ENCODE data around the gene CALR3. TPM values are rescaled to one million over a fixed set of nuclear protein-coding genes. Genes with fewer than 3 reads are reported as not detected.

The CALR3 gene
- total RNA-seq, 2 donors from 2014 or later = not detected

DNA sequence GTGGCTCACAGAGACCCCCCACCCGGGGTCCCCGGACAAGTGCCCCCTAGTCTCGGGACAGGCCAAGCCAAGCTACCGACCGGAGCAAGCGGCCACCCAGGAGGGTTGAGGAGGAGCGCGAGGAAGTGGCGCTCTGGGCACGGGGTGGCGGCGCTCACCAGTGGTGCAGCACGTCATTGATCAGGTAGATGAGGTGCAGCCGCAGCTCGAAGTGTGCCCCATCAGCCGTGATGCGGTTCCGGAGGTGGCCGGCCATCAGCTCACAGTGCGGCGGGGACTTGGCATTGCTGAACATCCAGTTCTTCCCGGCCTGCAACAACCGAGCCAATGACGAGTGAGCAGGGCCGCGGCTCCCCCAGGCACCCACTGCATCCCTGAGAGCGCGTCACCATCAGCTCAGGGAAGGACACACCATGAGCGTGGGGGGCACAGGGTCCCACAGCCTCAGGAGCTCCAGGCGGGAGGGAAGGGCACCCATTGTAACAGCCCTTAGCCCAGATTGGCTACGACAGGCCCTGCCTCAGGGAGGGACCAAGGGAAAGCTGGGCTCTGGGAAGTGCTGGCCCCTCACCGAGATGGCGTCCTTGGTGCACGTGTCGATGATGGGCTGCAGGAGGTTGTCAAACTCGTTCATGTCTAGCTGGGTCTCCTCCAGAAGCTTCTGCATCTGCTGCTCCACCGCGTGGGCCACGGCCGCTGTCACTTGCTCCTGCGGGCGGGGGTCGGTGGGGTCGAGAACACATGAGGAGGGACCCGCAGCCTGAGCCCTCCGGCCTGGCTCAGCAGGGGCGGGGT, 36.7 kb upstream of the CALR3 start:
- Histone ChIP-seq H3K9me3 (no peaks in the 10 kb centered on the region), H3K4me3 (no peak overlapping the region), H3K27me3 (no peaks in the 10 kb centered on the region), H3K4me1 (no peaks in the 10 kb centered on the region), H3K36me3 (peaks cover 43% of the 10 kb centered on the region), H3K27ac (no peak overlapping the region), H3K9ac (ENCODE audit: low read depth in 2 of 2, low read length in 2 of 2) (no peak overlapping the region)
- no peak for TF ChIP-seq CTCF (IDR thresholded peaks at IDR 0.05)
- intact Hi-C loops (cut with DNase I) = no loop called here
- no peak for DNase-seq

- H3K27ac ChIP-seq = no peak overlapping the region
- no peaks in the 10 kb centered on the region for H3K9me3 ChIP-seq
- no peak for DNase-seq
- H3K4me3 ChIP-seq = no peak overlapping the region
- no peaks in the 10 kb centered on the region for H3K4me1 ChIP-seq
- peaks cover 44% of the 10 kb centered on the region for H3K36me3 ChIP-seq
- H3K27me3 ChIP-seq = no peaks in the 10 kb centered on the region
- no peak overlapping the region for H3K9ac ChIP-seq (ENCODE audit: low read depth in 2 of 2, low read length in 2 of 2)
- intact Hi-C loops (cut with DNase I) = no loop called here
- no peak for TF ChIP-seq CTCF (IDR thresholded peaks at IDR 0.05)
Measured at GRCh38 chr19:16531380-16531669, 35.4 kb upstream of the CALR3 start.

DNA sequence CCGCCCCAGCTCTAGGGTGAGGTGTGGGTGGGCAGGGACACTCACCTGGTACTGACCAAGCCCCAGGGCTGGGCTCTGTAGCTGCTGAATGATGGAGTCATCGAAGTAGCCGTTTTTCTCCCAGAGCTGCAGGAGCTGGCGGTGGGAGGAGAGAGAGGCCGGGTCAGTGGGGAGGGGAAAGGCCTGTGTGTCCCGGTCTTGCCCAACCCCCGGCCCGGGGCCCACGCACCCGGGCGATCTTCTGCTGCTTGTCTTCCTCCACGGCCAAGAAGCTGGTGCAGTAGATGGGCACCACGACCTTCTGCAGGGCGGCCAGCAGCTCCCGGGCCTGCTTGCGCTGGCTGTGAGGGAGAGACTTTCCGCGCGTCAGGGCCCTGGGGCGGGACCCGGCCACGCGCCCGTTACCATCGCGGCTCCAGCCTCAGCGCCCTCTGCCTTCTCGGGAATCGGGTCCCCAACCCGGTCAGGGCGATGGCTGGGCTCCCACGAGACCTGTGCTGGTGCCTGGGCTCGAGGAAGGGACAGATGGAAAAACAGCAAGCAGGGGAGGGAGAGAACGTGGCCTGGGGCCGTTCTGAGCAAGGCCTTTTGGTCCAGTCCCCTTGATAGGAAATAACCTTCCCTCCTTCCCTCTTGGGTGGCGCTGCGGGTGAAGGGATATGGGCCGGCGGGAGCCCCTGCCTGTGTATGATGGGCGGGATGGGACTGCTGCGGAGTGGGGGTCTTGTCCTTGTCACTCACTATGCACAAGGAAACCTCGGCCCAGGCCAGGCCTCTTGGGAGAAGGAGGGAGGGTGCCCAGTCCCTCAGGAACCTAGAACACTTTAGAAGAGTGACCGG, 34.8 kb upstream of the CALR3 start:
- H3K4me1 ChIP-seq = no peaks in the 10 kb centered on the region
- H3K9ac ChIP-seq (ENCODE audit: low read depth in 2 of 2, low read length in 2 of 2) = no peak overlapping the region
- DNase-seq = no peak
- no peak overlapping the region for H3K4me3 ChIP-seq
- no peak overlapping the region for H3K27ac ChIP-seq
- intact Hi-C loops (cut with DNase I) = no loop called here
- no peak for TF ChIP-seq CTCF (IDR thresholded peaks at IDR 0.05)
- H3K27me3 ChIP-seq = no peaks in the 10 kb centered on the region
- H3K36me3 ChIP-seq = peaks cover 42% of the 10 kb centered on the region
- no peaks in the 10 kb centered on the region for H3K9me3 ChIP-seq

- Histone ChIP-seq H3K9me3 (no peaks in the 10 kb centered on the region), H3K9ac (ENCODE audit: low read depth in 2 of 2, low read length in 2 of 2) (no peak overlapping the region), H3K36me3 (peaks cover 39% of the 10 kb centered on the region), H3K27ac (no peak overlapping the region), H3K27me3 (no peaks in the 10 kb centered on the region), H3K4me3 (no peak overlapping the region), H3K4me1 (no peaks in the 10 kb centered on the region)
- intact Hi-C loops (cut with DNase I) = no loop called here
- TF ChIP-seq CTCF (IDR thresholded peaks at IDR 0.05) = no peak
- DNase-seq = no peak
Measured at GRCh38 chr19:16529466-16530144, 33.6 kb upstream of the CALR3 start.

DNA sequence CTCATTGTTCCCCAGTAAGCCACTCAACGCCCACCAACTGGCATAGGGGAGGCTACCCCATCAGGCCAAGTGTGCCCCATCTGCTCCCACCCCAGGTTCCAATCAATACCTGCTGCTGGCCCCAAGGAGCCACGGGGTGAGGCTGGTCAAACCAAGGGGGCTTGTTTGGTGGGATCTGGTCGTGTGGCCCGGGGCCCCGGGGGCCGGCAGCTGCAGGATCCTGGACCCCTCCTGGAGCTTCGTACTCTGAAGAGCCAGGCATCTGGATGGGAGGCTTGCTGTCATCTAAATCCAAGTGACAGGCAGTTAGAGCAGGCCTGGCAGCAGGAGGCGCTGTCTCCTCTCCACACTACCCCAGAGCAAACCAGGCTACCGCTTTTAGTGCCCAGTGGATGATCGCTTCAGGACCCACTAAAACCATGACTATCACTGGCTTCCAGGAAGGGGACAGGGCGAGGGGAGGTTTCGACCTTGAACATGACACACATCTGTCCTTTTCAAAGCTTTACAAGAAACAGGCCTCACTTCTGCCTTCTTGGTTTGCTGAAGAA, 32.1 kb upstream of the CALR3 start:
- no peak for DNase-seq
- Histone ChIP-seq H3K9me3 (no peaks in the 10 kb centered on the region), H3K4me1 (no peaks in the 10 kb centered on the region), H3K4me3 (no peak overlapping the region), H3K9ac (ENCODE audit: low read depth in 2 of 2, low read length in 2 of 2) (no peak overlapping the region), H3K27me3 (no peaks in the 10 kb centered on the region), H3K27ac (no peak overlapping the region), H3K36me3 (peaks cover 38% of the 10 kb centered on the region)
- intact Hi-C loops (cut with DNase I) = no loop called here
- TF ChIP-seq CTCF (IDR thresholded peaks at IDR 0.05) = peak; percentile 15
